Liver (tissue), 9 donors: ENCODE results near the gene VAPB. TPM values are rescaled to one million over a fixed set of nuclear protein-coding genes. Genes with fewer than 3 reads are reported as not detected.
A peak's percentile ranks its signal among the peaks of the same experiment; 100 is the strongest.

Experiments used
- DNase-seq: peaks from one replicate; pipeline ENCODE4 v3.0.0-alpha.2; 2017; ENCODE audit warnings: low spot score
- H3K27ac ChIP-seq, 2 donors: one replicate each; pipeline ENCODE4 v1.7.0; 2013; ENCODE audit warnings: inconsistent platforms in 2 of 2, low read length in 2 of 2, control low read depth in 1 of 2, low read depth in 1 of 2, mild to moderate bottlenecking in 1 of 2
- H3K27me3 ChIP-seq, 4 donors: one replicate each; pipeline versions ENCODE4 v1.6.1 to v1.7.0; 2013; ENCODE audit warnings: low read length in 3 of 4, inconsistent platforms in 1 of 4, mild to moderate bottlenecking in 1 of 4, moderate library complexity in 1 of 4; ENCODE audit not compliant: control insufficient read depth in 4 of 4, insufficient read depth in 4 of 4
- H3K36me3 ChIP-seq, 4 donors: one replicate each; pipeline versions ENCODE4 v1.6.1 to v1.7.0; 2013; ENCODE audit warnings: low read length in 3 of 4, mild to moderate bottlenecking in 3 of 4, low read depth in 1 of 4, moderate library complexity in 1 of 4; ENCODE audit not compliant: control insufficient read depth in 4 of 4, insufficient read depth in 3 of 4
- H3K4me1 ChIP-seq, 4 donors: one replicate each; pipeline versions ENCODE4 v1.6.1 to v1.7.0; 2013; ENCODE audit warnings: low read length in 3 of 4, mild to moderate bottlenecking in 3 of 4, moderate library complexity in 1 of 4; ENCODE audit not compliant: control insufficient read depth in 4 of 4, insufficient read depth in 4 of 4
- H3K4me3 ChIP-seq, 3 donors: one replicate each; pipeline versions ENCODE4 v1.6.1 to v1.7.0; 2013; ENCODE audit warnings: low read length in 3 of 3, control low read depth in 1 of 3, low read depth in 1 of 3, mild to moderate bottlenecking in 1 of 3
- H3K9ac ChIP-seq, 2 donors: one replicate each; pipeline ENCODE4 v1.7.0; 2013; ENCODE audit warnings: low read length in 2 of 2, mild to moderate bottlenecking in 2 of 2, moderate library complexity in 2 of 2, control low read depth in 1 of 2, low read depth in 1 of 2
- H3K9me3 ChIP-seq, 4 donors: one replicate each; pipeline versions ENCODE4 v1.6.1 to v1.7.0; 2013; ENCODE audit warnings: low read length in 3 of 4; ENCODE audit not compliant: control insufficient read depth in 4 of 4
- EGR1 ChIP-seq, 2 donors: IDR thresholded peaks; 2 replicates each; pipeline ENCODE4 v1.6.1; 2016 to 2018; ENCODE audit warnings: antibody characterized with exemption in 2 of 2, low read depth in 2 of 2
- FOXA1 ChIP-seq: IDR thresholded peaks from 2 replicates; pipeline ENCODE4 v1.6.1; 2016; ENCODE audit warnings: antibody characterized with exemption
- FOXA2 ChIP-seq: IDR thresholded peaks from 2 replicates; pipeline ENCODE4 v1.6.1; 2016; ENCODE audit warnings: antibody characterized with exemption
- GABPA ChIP-seq, 2 donors: IDR thresholded peaks in 1 of 2; conservative IDR thresholded peaks in 1 of 2; 2 replicates each; pipeline ENCODE4 v1.6.1; 2016; ENCODE audit warnings: antibody characterized with exemption in 2 of 2, mild to moderate bottlenecking in 1 of 2, moderate library complexity in 1 of 2
- HNF4A ChIP-seq, 2 donors: conservative IDR thresholded peaks; 2 replicates each; pipeline ENCODE4 v1.6.1; 2016; ENCODE audit warnings: antibody characterized with exemption in 2 of 2, mild to moderate bottlenecking in 2 of 2
- HNF4G ChIP-seq: IDR thresholded peaks from 2 replicates; pipeline ENCODE4 v1.6.1; 2016; ENCODE audit warnings: antibody characterized with exemption
- JUND ChIP-seq, 2 donors: IDR thresholded peaks; 2 replicates each; pipeline ENCODE4 v1.6.1; 2016; ENCODE audit warnings: antibody characterized with exemption in 2 of 2
- NR2F2 ChIP-seq: IDR thresholded peaks from 2 replicates; pipeline ENCODE4 v1.6.1; 2016; ENCODE audit warnings: antibody characterized with exemption
- RAD21 ChIP-seq, 2 donors: IDR thresholded peaks; 2 replicates each; pipeline ENCODE4 v1.6.1; 2016; ENCODE audit warnings: antibody characterized with exemption in 2 of 2, mild to moderate bottlenecking in 2 of 2
- SP1 ChIP-seq: IDR thresholded peaks from 2 replicates; pipeline ENCODE4 v1.6.1; 2018; ENCODE audit warnings: antibody characterized with exemption, mild to moderate bottlenecking
- TAF1 ChIP-seq: conservative IDR thresholded peaks from 2 replicates; pipeline ENCODE4 v1.6.1; 2016; ENCODE audit warnings: antibody characterized with exemption, mild to moderate bottlenecking
- YY1 ChIP-seq: IDR thresholded peaks from 2 replicates; pipeline ENCODE4 v1.6.1; 2016; ENCODE audit warnings: antibody characterized with exemption, mild to moderate bottlenecking
- WGBS: extraction: QIAGEN DNeasy Blood & Tissue Kit; methylation state at CpG from one replicate; pipeline ENCODE4 v1.1.7; 2013; 5-methylcytosine and 5-hydroxymethylcytosine counted together
- polyA plus RNA-seq, 2 donors: library from polyadenylated mRNA; stranded (reverse) in 1 of 2; unstranded in 1 of 2; fragments of 200-250 nt in 1 of 2; fragments of >200 nt in 1 of 2; fragmentation: Nextera tagmentation in 1 of 2; extraction: Ambion mirVana in 1 of 2; gene quantifications; one replicate each; pipeline versions ENCODE4 v1.2.1 to v1.2.3, GENCODE V29; 2013 to 2015
- total RNA-seq, 2 donors: library from RNA; depleted of rRNA; stranded (reverse); fragments of >200 nt; gene quantifications; one replicate each; pipeline ENCODE4 v1.2.3, GENCODE V29; 2014
- TF ChIP-seq, protein P1 (sequence below): IDR thresholded peaks from 2 replicates; pipeline ENCODE4 v1.6.1; 2016; ENCODE audit warnings: antibody characterized with exemption
- TF ChIP-seq, protein P2 (sequence below): IDR thresholded peaks from 2 replicates; pipeline ENCODE4 v1.6.1; 2016; ENCODE audit warnings: antibody characterized with exemption
- TF ChIP-seq, protein P3 (sequence below): IDR thresholded peaks from 2 replicates; pipeline ENCODE4 v1.6.1; 2016; ENCODE audit warnings: antibody characterized with exemption
- TF ChIP-seq, protein P4 (sequence below): IDR thresholded peaks from 2 replicates; pipeline ENCODE4 v1.6.1; 2016; ENCODE audit warnings: antibody characterized with exemption, mild to moderate bottlenecking
- donor health status: healthy.
- donor health status: healthy.
- donor health status: healthy.
- donor health status: healthy.
- donor health status: healthy.

The VAPB gene
- total and polyA plus RNA-seq, 4 donors: 12.2 to 21.7 (median 18.5) TPM

DNA sequence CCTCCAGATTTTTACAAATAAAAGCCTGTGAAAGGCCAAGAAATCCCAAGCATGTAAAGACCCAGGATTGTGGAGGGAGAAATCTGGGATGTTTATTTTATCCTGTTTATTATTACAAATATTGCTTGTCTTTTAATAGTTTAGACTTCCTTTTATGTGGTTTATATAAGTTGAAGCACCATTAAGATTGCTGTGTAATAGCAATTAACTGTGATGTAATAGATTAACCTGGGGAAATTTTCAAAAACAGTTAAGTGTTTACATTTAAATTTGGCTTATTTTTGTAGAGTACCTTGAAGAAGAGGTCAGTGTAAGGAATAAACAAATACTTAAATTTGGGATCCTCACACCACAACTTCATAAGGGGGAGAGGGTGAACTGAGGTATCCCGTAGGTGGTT is 27.0 kb downstream of the VAPB start (continued):
- TF ChIP-seq, protein P1, sequence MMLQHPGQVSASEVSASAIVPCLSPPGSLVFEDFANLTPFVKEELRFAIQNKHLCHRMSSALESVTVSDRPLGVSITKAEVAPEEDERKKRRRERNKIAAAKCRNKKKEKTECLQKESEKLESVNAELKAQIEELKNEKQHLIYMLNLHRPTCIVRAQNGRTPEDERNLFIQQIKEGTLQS: no peak
- TF ChIP-seq, protein P2, sequence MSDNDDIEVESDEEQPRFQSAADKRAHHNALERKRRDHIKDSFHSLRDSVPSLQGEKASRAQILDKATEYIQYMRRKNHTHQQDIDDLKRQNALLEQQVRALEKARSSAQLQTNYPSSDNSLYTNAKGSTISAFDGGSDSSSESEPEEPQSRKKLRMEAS: no peak
- TF ChIP-seq JUND (IDR thresholded peaks at IDR 0.05): no peak

DNA sequence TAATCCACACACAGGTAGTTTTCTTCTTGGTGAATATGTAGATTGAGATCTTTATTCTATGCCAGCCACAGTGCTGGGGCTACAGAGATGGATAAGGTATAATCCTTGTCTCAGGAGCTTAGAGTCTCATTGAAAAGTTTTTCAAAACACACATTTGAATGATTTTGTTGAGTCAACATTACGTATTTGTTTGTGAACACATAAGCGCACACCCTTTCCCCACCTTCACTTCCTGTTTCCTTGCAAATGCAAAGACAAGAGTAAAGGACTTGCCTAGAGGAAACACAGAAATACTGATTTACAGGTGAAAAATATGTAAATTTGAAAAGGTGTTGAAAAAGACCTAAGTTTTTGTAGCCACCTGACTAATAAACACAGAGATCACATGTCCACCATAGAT is 27.8 kb downstream of the VAPB start:
- Histone ChIP-seq H3K9ac (no peak overlapping the region), H3K36me3 (peaks cover 0 to 9% (median 5%) of the 10 kb centered on the region in 4 donors), H3K9me3 (no peaks in the 10 kb centered on the region), H3K4me3 (no peak overlapping the region), H3K4me1 (peaks cover 3 to 8% (median 4%) of the 10 kb centered on the region in 4 donors), H3K27ac (peak overlapping the region in 1 of 2 donors; percentile 18), H3K27me3 (no peaks in the 10 kb centered on the region)
- no peak for DNase-seq
- WGBS: 67% methylated on average over 2 of the region's 2 CpGs
- no peak for TF ChIP-seq YY1
- no peak for TF ChIP-seq JUND (IDR thresholded peaks at IDR 0.05)
- TF ChIP-seq GABPA (IDR thresholded peaks at IDR 0.05 in 1 of 2, conservative IDR thresholded peaks at IDR 0.05 in 1 of 2): no peak
- TF ChIP-seq, protein P3, sequence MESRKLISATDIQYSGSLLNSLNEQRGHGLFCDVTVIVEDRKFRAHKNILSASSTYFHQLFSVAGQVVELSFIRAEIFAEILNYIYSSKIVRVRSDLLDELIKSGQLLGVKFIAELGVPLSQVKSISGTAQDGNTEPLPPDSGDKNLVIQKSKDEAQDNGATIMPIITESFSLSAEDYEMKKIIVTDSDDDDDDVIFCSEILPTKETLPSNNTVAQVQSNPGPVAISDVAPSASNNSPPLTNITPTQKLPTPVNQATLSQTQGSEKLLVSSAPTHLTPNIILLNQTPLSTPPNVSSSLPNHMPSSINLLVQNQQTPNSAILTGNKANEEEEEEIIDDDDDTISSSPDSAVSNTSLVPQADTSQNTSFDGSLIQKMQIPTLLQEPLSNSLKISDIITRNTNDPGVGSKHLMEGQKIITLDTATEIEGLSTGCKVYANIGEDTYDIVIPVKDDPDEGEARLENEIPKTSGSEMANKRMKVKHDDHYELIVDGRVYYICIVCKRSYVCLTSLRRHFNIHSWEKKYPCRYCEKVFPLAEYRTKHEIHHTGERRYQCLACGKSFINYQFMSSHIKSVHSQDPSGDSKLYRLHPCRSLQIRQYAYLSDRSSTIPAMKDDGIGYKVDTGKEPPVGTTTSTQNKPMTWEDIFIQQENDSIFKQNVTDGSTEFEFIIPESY: no peak
- TF ChIP-seq NR2F2: no peak
- TF ChIP-seq, protein P4, sequence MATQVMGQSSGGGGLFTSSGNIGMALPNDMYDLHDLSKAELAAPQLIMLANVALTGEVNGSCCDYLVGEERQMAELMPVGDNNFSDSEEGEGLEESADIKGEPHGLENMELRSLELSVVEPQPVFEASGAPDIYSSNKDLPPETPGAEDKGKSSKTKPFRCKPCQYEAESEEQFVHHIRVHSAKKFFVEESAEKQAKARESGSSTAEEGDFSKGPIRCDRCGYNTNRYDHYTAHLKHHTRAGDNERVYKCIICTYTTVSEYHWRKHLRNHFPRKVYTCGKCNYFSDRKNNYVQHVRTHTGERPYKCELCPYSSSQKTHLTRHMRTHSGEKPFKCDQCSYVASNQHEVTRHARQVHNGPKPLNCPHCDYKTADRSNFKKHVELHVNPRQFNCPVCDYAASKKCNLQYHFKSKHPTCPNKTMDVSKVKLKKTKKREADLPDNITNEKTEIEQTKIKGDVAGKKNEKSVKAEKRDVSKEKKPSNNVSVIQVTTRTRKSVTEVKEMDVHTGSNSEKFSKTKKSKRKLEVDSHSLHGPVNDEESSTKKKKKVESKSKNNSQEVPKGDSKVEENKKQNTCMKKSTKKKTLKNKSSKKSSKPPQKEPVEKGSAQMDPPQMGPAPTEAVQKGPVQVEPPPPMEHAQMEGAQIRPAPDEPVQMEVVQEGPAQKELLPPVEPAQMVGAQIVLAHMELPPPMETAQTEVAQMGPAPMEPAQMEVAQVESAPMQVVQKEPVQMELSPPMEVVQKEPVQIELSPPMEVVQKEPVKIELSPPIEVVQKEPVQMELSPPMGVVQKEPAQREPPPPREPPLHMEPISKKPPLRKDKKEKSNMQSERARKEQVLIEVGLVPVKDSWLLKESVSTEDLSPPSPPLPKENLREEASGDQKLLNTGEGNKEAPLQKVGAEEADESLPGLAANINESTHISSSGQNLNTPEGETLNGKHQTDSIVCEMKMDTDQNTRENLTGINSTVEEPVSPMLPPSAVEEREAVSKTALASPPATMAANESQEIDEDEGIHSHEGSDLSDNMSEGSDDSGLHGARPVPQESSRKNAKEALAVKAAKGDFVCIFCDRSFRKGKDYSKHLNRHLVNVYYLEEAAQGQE: no peak
- no peak for TF ChIP-seq FOXA1
- TF ChIP-seq, protein P1: no peak
- TF ChIP-seq TAF1: no peak
- TF ChIP-seq FOXA2: no peak
- no peak for TF ChIP-seq EGR1 (IDR thresholded peaks at IDR 0.05; ENCODE audit: low read depth in 2 of 2)
- TF ChIP-seq SP1: no peak
- TF ChIP-seq, protein P2: no peak
- TF ChIP-seq HNF4G: no peak
- no peak for TF ChIP-seq RAD21 (IDR thresholded peaks at IDR 0.05)
- TF ChIP-seq HNF4A (conservative IDR thresholded peaks at IDR 0.05): no peak
